H9 (cell line): ENCODE measurements around the gene LDLRAD4. TPM values are rescaled to one million over a fixed set of nuclear protein-coding genes. Genes with fewer than 3 reads are reported as not detected.

ENCODE experiments used
- DNase-seq: peaks from one replicate; pipeline ENCODE4 v3.0.0-alpha.2; 2017
- H2AFZ ChIP-seq: one replicate; pipeline ENCODE4 v1.6.1; 2013; ENCODE audit warnings: mild to moderate bottlenecking, low read length, control low read depth, moderate library complexity
- H2AK5ac ChIP-seq: 2 replicates; pipeline ENCODE4 v1.6.1; 2013; ENCODE audit warnings: low read length, control low read depth, mixed read lengths; ENCODE audit not compliant: insufficient read length
- H2BK120ac ChIP-seq: one replicate; pipeline ENCODE4 v1.6.1; 2013; ENCODE audit warnings: low read depth, mild to moderate bottlenecking, low read length, control low read depth, inconsistent platforms; ENCODE audit not compliant: poor library complexity, severe bottlenecking
- H2BK12ac ChIP-seq: 2 replicates; pipeline ENCODE4 v1.6.1; 2013; ENCODE audit warnings: low read length, control low read depth, mixed read lengths, low read depth; ENCODE audit not compliant: insufficient read length
- H2BK15ac ChIP-seq: 2 replicates; pipeline ENCODE4 v1.6.1; 2013; ENCODE audit warnings: low read depth, low read length, control low read depth
- H2BK20ac ChIP-seq: one replicate; pipeline ENCODE4 v1.6.1; 2013; ENCODE audit warnings: low read depth, mild to moderate bottlenecking, low read length, control low read depth, inconsistent platforms; ENCODE audit not compliant: poor library complexity, severe bottlenecking
- H2BK5ac ChIP-seq: 2 replicates; pipeline ENCODE4 v1.6.1; 2013; ENCODE audit warnings: low read length, control low read depth, mixed read lengths; ENCODE audit not compliant: insufficient read length
- H3K14ac ChIP-seq: 2 replicates; pipeline ENCODE4 v1.6.1; 2013; ENCODE audit warnings: low read length, control low read depth; ENCODE audit not compliant: insufficient read depth
- H3K18ac ChIP-seq: 2 replicates; pipeline ENCODE4 v1.6.1; 2013; ENCODE audit warnings: low read depth, mild to moderate bottlenecking, mixed read lengths, low read length, control low read depth; ENCODE audit not compliant: insufficient read length
- H3K23ac ChIP-seq: 2 replicates; pipeline ENCODE4 v1.6.1; 2013; ENCODE audit warnings: low read length, control low read depth, mixed read lengths, low read depth; ENCODE audit not compliant: insufficient read length
- H3K23me2 ChIP-seq: 2 replicates; pipeline ENCODE4 v1.6.1; 2013; ENCODE audit warnings: low read depth, mild to moderate bottlenecking, mixed read lengths, low read length, control low read depth; ENCODE audit not compliant: insufficient read length, poor library complexity, severe bottlenecking
- H3K27ac ChIP-seq: 2 replicates; pipeline ENCODE4 v1.5.1; 2013; ENCODE audit warnings: low read length, control low read depth, mixed read lengths, low read depth; ENCODE audit not compliant: insufficient read length
- H3K27me3 ChIP-seq: 2 replicates; pipeline ENCODE4 v1.6.1; 2013; ENCODE audit warnings: low read length, control low read depth, inconsistent platforms; ENCODE audit not compliant: insufficient read depth
- H3K4ac ChIP-seq: 2 replicates; pipeline ENCODE4 v1.6.1; 2013; ENCODE audit warnings: low read depth, mild to moderate bottlenecking, control low read depth, inconsistent platforms, low read length, moderate library complexity
- H3K4me1 ChIP-seq: 2 replicates; pipeline ENCODE4 v1.6.1; 2013; ENCODE audit warnings: low read length, control low read depth, inconsistent platforms; ENCODE audit not compliant: insufficient read depth
- H3K4me2 ChIP-seq: 2 replicates; pipeline ENCODE4 v1.6.1; 2013; ENCODE audit warnings: low read length, control low read depth, mixed read lengths; ENCODE audit not compliant: insufficient read length, insufficient read depth
- H3K56ac ChIP-seq: 2 replicates; pipeline ENCODE4 v1.6.1; 2013; ENCODE audit warnings: low read depth, mild to moderate bottlenecking, mixed read lengths, low read length, control low read depth; ENCODE audit not compliant: insufficient read length
- H3K79me1 ChIP-seq: 2 replicates; pipeline ENCODE4 v1.6.1; 2013; ENCODE audit warnings: low read depth, mild to moderate bottlenecking, moderate library complexity, low read length, control low read depth, inconsistent platforms; ENCODE audit not compliant: insufficient read depth, poor library complexity, severe bottlenecking
- H3K79me2 ChIP-seq: 2 replicates; pipeline ENCODE4 v1.6.1; 2013; ENCODE audit warnings: low read length, control low read depth, inconsistent platforms; ENCODE audit not compliant: insufficient read depth
- H3K9ac ChIP-seq: 2 replicates; pipeline ENCODE4 v1.6.1; 2013; ENCODE audit warnings: low read length, control low read depth, mixed read lengths; ENCODE audit not compliant: insufficient read length; ENCODE audit errors: extremely low read depth
- H3K9me3 ChIP-seq: one replicate; pipeline ENCODE4 v1.6.1; 2013; ENCODE audit warnings: low read depth, low read length, inconsistent platforms; ENCODE audit not compliant: control insufficient read depth
- H3T11ph ChIP-seq: one replicate; pipeline ENCODE4 v1.6.1; 2013; ENCODE audit warnings: mild to moderate bottlenecking, low read length, control low read depth, inconsistent platforms
- H4K20me1 ChIP-seq: one replicate; pipeline ENCODE4 v1.6.1; 2013; ENCODE audit not compliant: control insufficient read depth, insufficient read length, insufficient read depth
- H4K5ac ChIP-seq: 2 replicates; pipeline ENCODE4 v1.6.1; 2013; ENCODE audit warnings: low read depth, mild to moderate bottlenecking, mixed read lengths, low read length, control low read depth; ENCODE audit not compliant: insufficient read length
- H4K8ac ChIP-seq: replicated peaks from 2 replicates; pipeline ENCODE4 v1.6.1; 2013; ENCODE audit warnings: low read length, control low read depth, mixed read lengths, low read depth; ENCODE audit not compliant: insufficient read length
- H4K91ac ChIP-seq: 2 replicates; pipeline ENCODE4 v1.6.1; 2013; ENCODE audit warnings: low read depth, mild to moderate bottlenecking, moderate library complexity, mixed read lengths, low read length, control low read depth; ENCODE audit not compliant: insufficient read length
- H3K27ac Mint-ChIP-seq, 3 experiments: 2 replicates in 2 of 3; 3 replicates in 1 of 3; pipeline ENCODE4 v1.8.0; 2020 to 2021; ENCODE audit warnings: mixed read lengths in 3 of 3, mild to moderate bottlenecking in 1 of 3, moderate library complexity in 1 of 3
- H3K27me3 Mint-ChIP-seq: 2 replicates; pipeline ENCODE4 v1.8.0; 2021; ENCODE audit warnings: low read depth, mild to moderate bottlenecking, moderate library complexity, mixed read lengths
- H3K36me3 Mint-ChIP-seq, 3 experiments: 2 replicates in 2 of 3; 3 replicates in 1 of 3; pipeline ENCODE4 v1.8.0; 2020 to 2021; ENCODE audit warnings: low read depth in 3 of 3, mixed read lengths in 3 of 3; ENCODE audit not compliant: insufficient read depth in 1 of 3
- H3K4me1 Mint-ChIP-seq, 2 experiments: 2 replicates each; pipeline ENCODE4 v1.8.0; 2020; ENCODE audit warnings: mixed read lengths in 2 of 2
- H3K4me3 Mint-ChIP-seq, 2 experiments: 2 replicates in 1 of 2; 3 replicates in 1 of 2; pipeline ENCODE4 v1.8.0; 2020 to 2021; ENCODE audit warnings: mild to moderate bottlenecking in 2 of 2, mixed read lengths in 2 of 2, moderate library complexity in 1 of 2
- H3K9me3 Mint-ChIP-seq, 2 experiments: 2 replicates in 1 of 2; 3 replicates in 1 of 2; pipeline ENCODE4 v1.8.0; 2020; ENCODE audit warnings: mild to moderate bottlenecking in 2 of 2, mixed read lengths in 2 of 2, moderate library complexity in 1 of 2
- CTCF ChIP-seq: fragments of 200-600 bp; sonication (generic); conservative IDR thresholded peaks from 3 replicates; pipeline ENCODE4 v1.8.0; 2021; ENCODE audit warnings: antibody characterized with exemption, mild to moderate bottlenecking
- WGBS: extraction: QIAGEN DNeasy Blood & Tissue Kit; methylation state at CpG from one replicate; pipeline ENCODE4 v1.1.7; 2013; ENCODE audit warnings: missing lambda C conversion rate, low lambda C conversion rate, mixed read lengths; ENCODE audit not compliant: insufficient read length; ENCODE audit errors: extremely low coverage; 5-methylcytosine and 5-hydroxymethylcytosine counted together
- total RNA-seq: library from RNA; stranded (reverse); gene quantifications from 2 replicates; pipeline ENCODE4 v1.2.1, GENCODE V29; 2021

Gene LDLRAD4
- total RNA-seq, 1 experiment from 2014 or later, result 3.9 TPM

DNA sequence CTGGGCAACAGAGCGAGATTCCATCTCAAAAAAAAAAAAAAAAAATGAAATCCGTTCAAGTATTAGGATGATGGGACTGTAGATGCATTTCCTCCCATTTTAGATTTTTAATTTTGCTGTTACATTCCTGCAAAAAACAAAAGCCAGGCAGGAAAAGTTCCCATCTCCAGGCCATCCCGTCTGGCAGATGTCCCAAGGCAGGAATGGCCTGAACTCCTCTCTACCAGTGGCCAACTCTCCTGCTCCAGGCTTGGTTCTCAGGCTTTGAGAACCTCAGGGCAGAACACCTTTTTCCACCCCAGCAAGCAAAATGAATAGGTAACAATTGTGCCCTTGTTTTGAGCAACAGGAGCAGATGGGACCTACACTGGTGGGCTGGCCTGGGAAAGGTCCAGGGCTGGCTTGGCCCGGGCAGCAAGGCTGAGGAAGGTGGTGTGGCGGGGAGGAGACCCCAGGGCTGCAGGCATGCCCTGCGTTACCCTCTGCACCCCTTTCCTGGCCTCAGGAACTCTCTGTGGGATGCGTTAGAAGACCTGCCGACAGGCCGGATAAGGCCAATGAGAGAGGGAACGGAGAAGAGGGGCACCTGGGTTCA lies 421.8 kb downstream of the LDLRAD4 start:
- Histone ChIP-seq H4K20me1 (no peaks in the 10 kb centered on the region), H2BK5ac (no peak overlapping the region), H2BK20ac (no peak overlapping the region), H3K27me3 (no peaks in the 10 kb centered on the region), H2BK15ac (no peak overlapping the region), H2BK12ac (no peak overlapping the region), H3K56ac (no peak overlapping the region), H3K27ac (no peak overlapping the region), H2AK5ac (no peak overlapping the region), H3K4ac (no peak overlapping the region), H3T11ph (no peak overlapping the region), H4K8ac (no peak overlapping the region), H3K23me2 (no peaks in the 10 kb centered on the region), H3K9me3 (no peaks in the 10 kb centered on the region), H3K23ac (no peak overlapping the region), H3K4me2 (no peak overlapping the region), H2BK120ac (no peak overlapping the region), H3K9ac (no peak overlapping the region), H3K79me2 (no peaks in the 10 kb centered on the region), H4K5ac (no peak overlapping the region), H3K79me1 (no peaks in the 10 kb centered on the region), H3K18ac (no peak overlapping the region), H3K14ac (no peak overlapping the region), H4K91ac (no peak overlapping the region), H2AFZ (no peak overlapping the region), H3K4me1 (no peaks in the 10 kb centered on the region)
- DNase-seq, result no peak
- TF ChIP-seq CTCF, result no peak
- no peaks in the 10 kb centered on the region; a peak in 1 of 5 replicates for H3K9me3 Mint-ChIP-seq
- no peak overlapping the region for H3K4me3 Mint-ChIP-seq
- H3K4me1 Mint-ChIP-seq, result no peaks in the 10 kb centered on the region
- WGBS, result no CpG with 5 or more reads among the region's 10 CpGs
- H3K27me3 Mint-ChIP-seq, result no peaks in the 10 kb centered on the region
- H3K36me3 Mint-ChIP-seq, result no peaks in the 10 kb centered on the region
- no peak overlapping the region for H3K27ac Mint-ChIP-seq
